Prostate gland (tissue), 2 donors: ENCODE data around the gene NOL3. TPM values are rescaled to one million over a fixed set of nuclear protein-coding genes. Genes with fewer than 3 reads are reported as not detected.
A peak's percentile ranks its signal among the peaks of the same experiment; 100 is the strongest.

Experiments used
- DNase-seq: peaks from one replicate; pipeline ENCODE4 v3.0.0-alpha.2; 2019; ENCODE audit warnings: low spot score
- H3K27ac ChIP-seq, 2 donors: fragments of 200-600 bp; sonication (generic); 2 replicates each; pipeline ENCODE4 v1.5.1; 2017 to 2019
- H3K27me3 ChIP-seq: fragments of 200-600 bp; sonication (generic); replicated peaks from 2 replicates; pipeline ENCODE4 v1.5.1; 2019; ENCODE audit not compliant: insufficient read depth
- H3K36me3 ChIP-seq, 2 donors: fragments of 200-600 bp; sonication (generic); 1 replicate in 1 of 2; 2 replicates in 1 of 2; pipeline versions ENCODE4 v1.5.1 to v1.8.1; 2017 to 2019
- H3K4me1 ChIP-seq: fragments of 200-600 bp; sonication (generic); replicated peaks from 2 replicates; pipeline ENCODE4 v1.5.1; 2019
- H3K4me3 ChIP-seq, 2 donors: fragments of 200-600 bp; sonication (generic); 2 replicates each; pipeline ENCODE4 v1.5.1; 2017 to 2019
- H3K9me3 ChIP-seq: fragments of 200-600 bp; sonication (generic); 2 replicates; pipeline ENCODE4 v1.5.1; 2017
- POLR2A ChIP-seq: fragments of 450-650 bp; IDR thresholded peaks from one replicate; pipeline ENCODE4 v1.6.1; 2016; ENCODE audit warnings: antibody characterized with exemption, mild to moderate bottlenecking
- POLR2AphosphoS5 ChIP-seq: sonication (generic); formaldehyde crosslinking; IDR thresholded peaks from one replicate; pipeline ENCODE4 v1.6.1; 2017; ENCODE audit warnings: antibody characterized with exemption
- WGBS: methylation state at CpG from one replicate; pipeline ENCODE4 v1.1.5; 2018; 5-methylcytosine and 5-hydroxymethylcytosine counted together
- intact Hi-C: fragments of 100-400 bp; cut with DNase I; formaldehyde crosslinking; loops from one replicate; pipeline ENCODE4 v1.14.2; 2022
- total RNA-seq, 2 donors: library from RNA; depleted of rRNA; stranded (reverse); fragments of >200 nt; gene quantifications; one replicate each; pipeline ENCODE4 v1.1.0, GENCODE V29; 2016
- TF ChIP-seq, protein P1 (sequence below), 4 experiments: fragments of 200-600 bp in 2 of 4; fragments of 450-650 bp in 2 of 4; sonication (generic) in 2 of 4; IDR thresholded peaks; 1 replicate in 3 of 4; 2 replicates in 1 of 4; pipeline ENCODE4 v1.5.1; 2016 to 2019; ENCODE audit warnings: antibody characterized with exemption in 4 of 4, mild to moderate bottlenecking in 2 of 4, moderate library complexity in 2 of 4

NOL3 gene
- total RNA-seq, 2 donors from 2014 or later, result 60.8 to 129 TPM

DNA sequence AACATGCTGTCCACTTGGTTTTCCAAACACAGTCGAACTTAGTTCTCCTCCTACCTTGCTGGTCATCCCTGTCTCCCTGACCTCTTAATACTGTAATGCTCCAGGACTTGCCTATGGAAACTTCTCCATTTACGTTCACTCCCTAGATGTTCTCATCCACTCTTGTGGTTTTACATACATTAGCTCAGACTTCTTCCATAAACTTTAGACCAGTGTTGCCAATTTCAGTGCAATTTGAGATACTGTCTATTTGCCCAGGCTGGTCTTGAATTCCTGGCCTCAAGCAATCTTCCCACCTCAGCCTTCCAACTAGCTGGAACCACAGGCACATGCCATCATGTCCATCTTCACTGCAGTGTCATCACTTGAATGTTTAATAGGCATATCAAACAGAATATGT, 11.9 kb downstream of the NOL3 start:
- DNase-seq, result no peak
- Histone ChIP-seq H3K36me3 (no peaks in the 10 kb centered on the region), H3K27ac (no peak overlapping the region), H3K4me3 (no peak overlapping the region), H3K4me1 (peaks cover 21% of the 10 kb centered on the region), H3K9me3 (no peaks in the 10 kb centered on the region), H3K27me3 (no peaks in the 10 kb centered on the region)
- 70% methylated on average over 2 of the region's 2 CpGs for WGBS
- intact Hi-C loops, result no loop called here
- no peak for TF ChIP-seq POLR2AphosphoS5

DNA sequence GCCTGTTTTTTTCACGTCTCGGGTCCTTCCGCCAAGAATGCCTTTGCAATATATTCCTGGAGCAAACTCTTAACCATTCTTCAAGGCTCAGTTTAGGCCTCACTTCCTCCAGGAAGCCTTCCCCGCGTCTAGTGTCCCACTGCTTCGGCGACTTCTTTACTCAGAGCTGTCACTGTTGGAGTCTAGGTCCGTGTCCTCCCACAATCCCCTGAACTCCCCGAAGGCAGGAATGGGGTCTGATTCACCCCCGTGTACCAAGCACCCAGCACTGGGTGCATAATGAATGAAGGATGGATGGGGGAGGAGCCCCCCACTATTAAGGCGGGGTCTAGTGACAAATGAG, 12.9 kb downstream of the NOL3 start:
- peaks cover 14% of the 10 kb centered on the region for H3K4me1 ChIP-seq
- no peak for DNase-seq
- H3K27ac ChIP-seq, result peak overlapping the region; percentile 98
- no peaks in the 10 kb centered on the region for H3K36me3 ChIP-seq
- WGBS, result 9% methylated on average over 11 of the region's 11 CpGs
- no peaks in the 10 kb centered on the region for H3K9me3 ChIP-seq
- intact Hi-C loops, result no loop called here
- no peaks in the 10 kb centered on the region for H3K27me3 ChIP-seq
- H3K4me3 ChIP-seq, result peak overlapping the region; percentile 70 to 82
- no peak for TF ChIP-seq POLR2AphosphoS5
- TF ChIP-seq, protein P1, sequence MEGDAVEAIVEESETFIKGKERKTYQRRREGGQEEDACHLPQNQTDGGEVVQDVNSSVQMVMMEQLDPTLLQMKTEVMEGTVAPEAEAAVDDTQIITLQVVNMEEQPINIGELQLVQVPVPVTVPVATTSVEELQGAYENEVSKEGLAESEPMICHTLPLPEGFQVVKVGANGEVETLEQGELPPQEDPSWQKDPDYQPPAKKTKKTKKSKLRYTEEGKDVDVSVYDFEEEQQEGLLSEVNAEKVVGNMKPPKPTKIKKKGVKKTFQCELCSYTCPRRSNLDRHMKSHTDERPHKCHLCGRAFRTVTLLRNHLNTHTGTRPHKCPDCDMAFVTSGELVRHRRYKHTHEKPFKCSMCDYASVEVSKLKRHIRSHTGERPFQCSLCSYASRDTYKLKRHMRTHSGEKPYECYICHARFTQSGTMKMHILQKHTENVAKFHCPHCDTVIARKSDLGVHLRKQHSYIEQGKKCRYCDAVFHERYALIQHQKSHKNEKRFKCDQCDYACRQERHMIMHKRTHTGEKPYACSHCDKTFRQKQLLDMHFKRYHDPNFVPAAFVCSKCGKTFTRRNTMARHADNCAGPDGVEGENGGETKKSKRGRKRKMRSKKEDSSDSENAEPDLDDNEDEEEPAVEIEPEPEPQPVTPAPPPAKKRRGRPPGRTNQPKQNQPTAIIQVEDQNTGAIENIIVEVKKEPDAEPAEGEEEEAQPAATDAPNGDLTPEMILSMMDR (IDR thresholded peaks at IDR 0.05), result no peak
- TF ChIP-seq POLR2A, result no peak

DNA sequence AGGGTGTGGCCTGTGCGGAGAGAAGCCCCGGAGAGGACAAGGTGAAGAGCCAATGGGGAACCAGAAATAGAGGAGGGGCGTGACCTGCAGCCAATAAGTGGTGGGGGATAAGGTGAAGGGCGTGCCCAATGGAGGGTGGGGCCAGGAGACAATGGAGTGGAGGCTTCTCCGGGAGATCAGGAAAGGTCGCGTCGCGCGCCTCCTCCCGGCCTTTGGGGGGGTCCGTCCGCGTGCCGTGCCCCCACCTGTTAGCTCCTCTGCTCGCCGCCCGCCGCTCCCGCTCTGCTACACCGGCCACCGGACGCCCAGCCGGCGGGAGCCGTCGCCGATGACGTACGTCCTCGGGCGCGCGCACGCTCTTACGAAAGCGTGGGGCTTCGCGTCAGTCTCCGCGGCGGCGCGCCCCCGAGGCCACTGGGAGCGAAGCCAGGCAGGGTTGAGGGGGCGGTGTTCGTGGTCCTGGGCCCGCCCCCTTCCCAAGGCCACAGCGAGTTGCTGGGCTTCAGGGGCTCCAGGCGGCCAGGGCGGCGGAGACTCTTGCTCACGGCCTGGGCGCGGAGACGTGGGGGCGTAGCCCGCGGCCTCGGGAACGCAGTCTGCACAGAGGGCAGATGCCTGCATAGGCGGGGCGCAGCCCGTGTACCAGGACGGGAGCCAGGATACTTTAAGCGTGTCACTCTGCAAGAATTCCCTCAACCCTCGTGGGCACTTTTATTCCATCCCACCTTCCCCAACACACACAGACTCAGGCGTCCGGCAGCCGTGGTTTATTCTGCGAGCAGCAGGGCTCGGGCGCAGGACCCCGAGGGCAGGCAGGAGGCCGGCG, 13.5 kb downstream of the NOL3 start, which contains the start of gene MATCAP1:
Gene MATCAP1 (minus strand): TSS at position 337 of the 826 bp plus-strand sequence. CDS start 3,353 bp downstream, outside the sequence.
- DNase-seq, result peak; percentile 96
- peaks cover 14% of the 10 kb centered on the region for H3K4me1 ChIP-seq
- peak; percentile 45 for TF ChIP-seq POLR2A
- peak; percentile 74 for TF ChIP-seq POLR2AphosphoS5
- TF ChIP-seq, protein P1 (IDR thresholded peaks at IDR 0.05), result peak in 1 of 4 experiments; percentile 19
- intact Hi-C loops, result loop anchor here (2.0 kb wide), 1 partner anchor 207 kb away; no protein-coding TSS in a partner anchor
- no peaks in the 10 kb centered on the region for H3K9me3 ChIP-seq
- 0% methylated on average over 54 of the region's 77 CpGs for WGBS
- no peaks in the 10 kb centered on the region for H3K36me3 ChIP-seq
- peak within 1 kb of the TSS; percentile 70 to 82 for H3K4me3 ChIP-seq
- H3K27ac ChIP-seq, result peak within 1 kb of the TSS; percentile 98
- no peaks in the 10 kb centered on the region for H3K27me3 ChIP-seq

DNA sequence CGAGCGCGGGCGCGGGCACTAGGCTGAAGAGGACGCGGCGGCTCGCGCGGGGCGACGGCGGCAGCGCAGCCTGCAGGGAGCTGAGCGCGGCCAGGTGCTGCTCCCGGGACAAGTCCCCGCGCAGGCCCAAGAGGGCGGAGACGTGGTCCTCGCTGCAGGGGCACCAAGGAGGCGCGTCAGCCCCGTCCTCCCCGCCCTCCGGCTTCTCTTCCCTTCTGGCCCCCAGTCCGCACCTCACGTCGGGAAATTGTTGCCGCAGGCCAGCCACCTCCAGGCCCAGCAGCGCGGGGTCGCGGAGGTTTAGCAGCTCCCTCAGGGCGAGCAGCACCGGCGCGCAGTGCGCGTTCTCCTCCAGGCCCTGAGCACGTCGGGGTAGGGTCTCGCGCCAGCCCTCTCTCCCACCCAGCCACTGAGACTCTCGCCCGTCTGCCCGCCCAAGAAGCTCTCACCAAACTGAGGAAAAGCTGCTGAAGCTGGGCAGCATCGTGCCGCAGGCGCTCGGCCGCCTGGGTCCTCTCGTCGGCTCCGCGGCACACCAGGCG, 14.2 kb downstream of the NOL3 start:
- WGBS, result 3% methylated on average over 46 of the region's 59 CpGs
- intact Hi-C loops, result loop anchor here (2.0 kb wide), 1 partner anchor 208 kb away; no protein-coding TSS in a partner anchor

More for the DNA sequence above, 14.2 kb downstream of the NOL3 start:
- TF ChIP-seq POLR2AphosphoS5 (no peak), POLR2A (no peak)
- TF ChIP-seq, protein P1 (IDR thresholded peaks at IDR 0.05), result no peak
- Histone ChIP-seq H3K4me3 (peak overlapping the region; percentile 70 to 82), H3K36me3 (no peaks in the 10 kb centered on the region), H3K27me3 (no peaks in the 10 kb centered on the region), H3K9me3 (no peaks in the 10 kb centered on the region), H3K27ac (peak overlapping the region; percentile 98), H3K4me1 (peaks cover 14% of the 10 kb centered on the region)
- DNase-seq, result no peak
